Keratinocyte (primary cell): ENCODE data around the gene FOSB. TPM values are rescaled to one million over a fixed set of nuclear protein-coding genes. Genes with fewer than 3 reads are reported as not detected.

Experiments used
- DNase-seq: peaks from one replicate; pipeline ENCODE4 v3.0.0-alpha.2; 2011; ENCODE audit warnings: low read depth, missing footprints, low spot score
- FAIRE-seq: peaks from 2 replicates; lab custom pipeline; 2011; peaks lifted over from hg19 to GRCh38; lab: Jason Lieb, UNC
- H2AFZ ChIP-seq: 2 replicates; pipeline ENCODE4 v1.6.0; 2012; ENCODE audit warnings: low read length, control low read depth, inconsistent platforms; ENCODE audit not compliant: control insufficient read depth
- H3K27ac ChIP-seq: 2 replicates; pipeline ENCODE4 v1.5.1; 2011; ENCODE audit warnings: low read length; ENCODE audit not compliant: control insufficient read depth, insufficient read depth
- H3K27me3 ChIP-seq: 3 replicates; pipeline ENCODE4 v1.6.0; 2011; ENCODE audit warnings: low read length; ENCODE audit not compliant: control insufficient read depth, insufficient read depth; ENCODE audit errors: extremely low read depth
- H3K36me3 ChIP-seq, 2 experiments: 2 replicates in 1 of 2; 3 replicates in 1 of 2; pipeline ENCODE4 v1.5.1; 2011; ENCODE audit warnings: low read length in 2 of 2, mild to moderate bottlenecking in 1 of 2; ENCODE audit not compliant: control insufficient read depth in 2 of 2, insufficient read depth in 2 of 2; ENCODE audit errors: extremely low read depth in 1 of 2
- H3K4me1 ChIP-seq: 3 replicates; pipeline ENCODE4 v1.5.1; 2011; ENCODE audit warnings: low read length; ENCODE audit not compliant: control insufficient read depth, insufficient read depth; ENCODE audit errors: extremely low read depth
- H3K4me2 ChIP-seq: 3 replicates; pipeline ENCODE4 v1.6.0; 2011; ENCODE audit warnings: low read depth, low read length; ENCODE audit not compliant: control insufficient read depth, insufficient read depth; ENCODE audit errors: extremely low read depth
- H3K4me3 ChIP-seq, 3 experiments: fragments of 200-600 bp in 1 of 3; sonication (generic) in 1 of 3; 2 replicates in 2 of 3; 3 replicates in 1 of 3; pipeline ENCODE4 v1.5.1; 2011 to 2016; ENCODE audit warnings: low read length in 3 of 3, mild to moderate bottlenecking in 3 of 3, control low read depth in 2 of 3, inconsistent platforms in 1 of 3, low read depth in 1 of 3, mixed read lengths in 1 of 3, mixed run types in 1 of 3, moderate library complexity in 1 of 3; ENCODE audit not compliant: control insufficient read depth in 2 of 3, insufficient read depth in 2 of 3; ENCODE audit errors: extremely low read depth in 1 of 3
- H3K79me2 ChIP-seq: 2 replicates; pipeline ENCODE4 v1.6.0; 2012; ENCODE audit warnings: low read length; ENCODE audit not compliant: control insufficient read depth, insufficient read depth
- H3K9ac ChIP-seq: 3 replicates; pipeline ENCODE4 v1.6.0; 2011; ENCODE audit warnings: low read length; ENCODE audit not compliant: control insufficient read depth, insufficient read depth; ENCODE audit errors: extremely low read depth
- H3K9me1 ChIP-seq: 3 replicates; pipeline ENCODE4 v1.6.0; 2011; ENCODE audit warnings: low read length; ENCODE audit not compliant: control insufficient read depth, insufficient read depth; ENCODE audit errors: extremely low read depth
- H3K9me3 ChIP-seq: 2 replicates; pipeline ENCODE4 v1.5.1; 2012; ENCODE audit warnings: low read depth, low read length; ENCODE audit not compliant: control insufficient read depth
- H4K20me1 ChIP-seq: 3 replicates; pipeline ENCODE4 v1.6.0; 2011; ENCODE audit warnings: low read length; ENCODE audit not compliant: control insufficient read depth, insufficient read depth; ENCODE audit errors: extremely low read depth
- CTCF ChIP-seq, 3 experiments: IDR thresholded peaks in 1 of 3; conservative IDR thresholded peaks in 1 of 3; optimal IDR thresholded peaks in 1 of 3; 2 replicates in 2 of 3; 3 replicates in 1 of 3; pipeline versions ENCODE3 to v1.5.1; 2011; ENCODE audit warnings: low read length in 3 of 3, mild to moderate bottlenecking in 3 of 3, moderate library complexity in 2 of 3, control low read depth in 1 of 3, inconsistent platforms in 1 of 3; ENCODE audit not compliant: insufficient read depth in 2 of 3; ENCODE audit errors: extremely low read depth in 1 of 3
- EZH2 ChIP-seq: IDR thresholded peaks from one replicate; pipeline ENCODE4 v1.6.1; 2012; ENCODE audit warnings: inconsistent platforms, mild to moderate bottlenecking, low read length, moderate library complexity
- dilution Hi-C: fragments of 300-500 bp; cut with MboI; formaldehyde crosslinking; loops from one replicate; pipeline ENCODE4 v1.7.0; 2020; ENCODE audit warnings: low sequenced_read_pairs; ENCODE audit not compliant: extremely low pct_ligation_motif_present
- polyA plus RNA-seq, 5 experiments: library from polyadenylated mRNA; depleted of rRNA in 3 of 5; stranded (reverse) in 3 of 5; stranded (forward) in 1 of 5; unstranded in 1 of 5; fragments of >200 nt; gene quantifications; 1 replicate in 1 of 5; 2 replicates in 3 of 5; 3 replicates in 1 of 5; pipeline versions ENCODE4 v1.2.1 to v1.2.3, GENCODE V29; 2011 to 2012; ENCODE audit warnings: missing spikeins in 2 of 5, low read depth in 1 of 5, low replicate concordance in 1 of 5

FOSB gene
- polyA plus RNA-seq, 1 donor (not counting 4 experiments of a cell fraction or from before 2014, with no cell fraction given): 4.6 TPM

GRCh38 chr19:45456500-45456815, 11.3 kb upstream of the FOSB start:
- Histone ChIP-seq H3K27ac (peak overlapping the region; percentile 99), H3K9me1 (no peaks in the 10 kb centered on the region), H3K9ac (peak overlapping the region; percentile 92), H3K4me3 (no peak overlapping the region), H3K9me3 (no peaks in the 10 kb centered on the region), H4K20me1 (no peaks in the 10 kb centered on the region), H3K4me1 (peaks cover 35% of the 10 kb centered on the region), H3K27me3 (no peaks in the 10 kb centered on the region), H2AFZ (peak overlapping the region; percentile 75), H3K36me3 (no peaks in the 10 kb centered on the region), H3K4me2 (peak overlapping the region; percentile 76), H3K79me2 (no peaks in the 10 kb centered on the region)
- DNase-seq (no peak), FAIRE-seq (no peak)
- dilution Hi-C loops: no loop called here
- TF ChIP-seq CTCF (optimal IDR thresholded peaks at IDR 0.05 in 1 of 3, IDR thresholded peaks at IDR 0.05 in 1 of 3, conservative IDR thresholded peaks at IDR 0.05 in 1 of 3; ENCODE audit: extremely low read depth in 1 of 3, insufficient read depth in 2 of 3, low read length in 3 of 3) (no peak), EZH2 (no peak)

- FAIRE-seq (no peak), DNase-seq (no peak)
- H3K9ac ChIP-seq: no peak overlapping the region
- no peaks in the 10 kb centered on the region for H4K20me1 ChIP-seq
- no peak overlapping the region for H3K27ac ChIP-seq
- no peak overlapping the region for H2AFZ ChIP-seq
- no peaks in the 10 kb centered on the region for H3K36me3 ChIP-seq
- TF ChIP-seq EZH2 (no peak), CTCF (optimal IDR thresholded peaks at IDR 0.05 in 1 of 3, IDR thresholded peaks at IDR 0.05 in 1 of 3, conservative IDR thresholded peaks at IDR 0.05 in 1 of 3; ENCODE audit: extremely low read depth in 1 of 3, insufficient read depth in 2 of 3, low read length in 3 of 3) (no peak)
- dilution Hi-C loops: no loop called here
- H3K79me2 ChIP-seq: no peaks in the 10 kb centered on the region
- peaks cover 30% of the 10 kb centered on the region for H3K4me1 ChIP-seq
- H3K9me3 ChIP-seq: no peaks in the 10 kb centered on the region
- H3K9me1 ChIP-seq: no peaks in the 10 kb centered on the region
- H3K27me3 ChIP-seq: no peaks in the 10 kb centered on the region
- no peak overlapping the region for H3K4me3 ChIP-seq
- H3K4me2 ChIP-seq: no peak overlapping the region
Measured at GRCh38 chr19:45457776-45458175, 10.0 kb upstream of the FOSB start.
